Measurements from ENCODE around the gene SMAD4. TPM values are rescaled to one million over a fixed set of nuclear protein-coding genes. Genes with fewer than 3 reads are reported as not detected.

Gene SMAD4
- total and polyA plus RNA-seq, 4 donors, result 9.3 to 65.3 (median 29.1) TPM

DNA sequence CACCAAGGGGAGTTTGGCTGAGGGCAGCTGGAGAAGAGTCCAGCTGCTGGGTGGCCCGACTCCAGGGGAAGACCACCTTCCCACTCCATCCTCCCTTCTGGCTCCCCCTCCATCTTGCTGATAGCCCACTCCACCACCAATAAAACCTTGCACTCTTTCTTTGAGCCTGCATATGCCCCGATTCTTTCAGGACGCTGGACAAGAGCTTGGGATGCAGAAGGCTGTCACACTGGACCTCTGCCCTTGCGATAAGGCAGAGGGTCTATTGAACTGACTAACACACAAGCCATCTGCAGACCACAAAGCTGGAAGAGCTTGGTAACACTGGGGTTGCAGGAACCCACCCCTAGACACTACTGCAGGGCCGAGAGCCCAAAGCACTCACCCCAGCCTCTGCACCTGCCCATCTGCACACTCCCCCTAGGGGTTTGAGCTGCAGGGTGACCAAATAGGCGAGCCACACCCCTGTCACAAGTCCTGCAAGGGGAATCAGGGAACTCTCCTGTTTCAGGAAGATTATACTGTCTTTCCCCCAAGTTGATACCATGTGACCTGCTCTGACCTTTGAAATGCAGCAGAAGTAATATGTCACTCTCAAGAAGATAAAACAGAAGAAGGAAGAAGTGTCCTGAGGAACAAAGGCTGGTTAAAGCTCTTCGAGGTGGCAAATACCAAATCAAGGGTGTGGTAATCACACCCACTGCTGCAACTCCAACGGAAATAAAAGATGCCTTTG lies 70.5 kb downstream of the SMAD4 start:
- Histone ChIP-seq H3K9me3 (ENCODE audit: control insufficient read depth in 4 of 4, low read length in 3 of 4) (no peaks in the 10 kb centered on the region), H3K27ac (ENCODE audit: low read depth in 1 of 2, low read length in 2 of 2) (no peak overlapping the region), H3K9ac (ENCODE audit: low read depth in 1 of 2, low read length in 2 of 2) (no peak overlapping the region), H3K4me3 (ENCODE audit: low read depth in 1 of 3, low read length in 3 of 3) (no peak overlapping the region), H3K4me1 (ENCODE audit: control insufficient read depth in 4 of 4, insufficient read depth in 4 of 4, low read length in 3 of 4) (no peaks in the 10 kb centered on the region), H3K27me3 (ENCODE audit: control insufficient read depth in 4 of 4, insufficient read depth in 4 of 4, low read length in 3 of 4) (no peaks in the 10 kb centered on the region), H3K36me3 (ENCODE audit: control insufficient read depth in 4 of 4, insufficient read depth in 3 of 4, low read depth in 1 of 4, low read length in 3 of 4) (no peaks in the 10 kb centered on the region)
- DNase-seq (ENCODE audit: low spot score), result no peak
- 86% methylated on average over 8 of the region's 8 CpGs for WGBS
- TF ChIP-seq HNF4G (IDR thresholded peaks at IDR 0.05) (no peak), TAF1 (conservative IDR thresholded peaks at IDR 0.05) (no peak), EGR1 (IDR thresholded peaks at IDR 0.05; ENCODE audit: low read depth in 2 of 2) (no peak), FOXA2 (IDR thresholded peaks at IDR 0.05) (no peak), HNF4A (conservative IDR thresholded peaks at IDR 0.05) (no peak), YY1 (IDR thresholded peaks at IDR 0.05) (no peak), RXRA (IDR thresholded peaks at IDR 0.05) (no peak), FOXA1 (IDR thresholded peaks at IDR 0.05) (no peak), SP1 (IDR thresholded peaks at IDR 0.05) (no peak), JUND (IDR thresholded peaks at IDR 0.05) (no peak), GABPA (IDR thresholded peaks at IDR 0.05 in 1 of 2, conservative IDR thresholded peaks at IDR 0.05 in 1 of 2) (no peak), NR2F2 (IDR thresholded peaks at IDR 0.05) (no peak)
- TF ChIP-seq, protein P1, sequence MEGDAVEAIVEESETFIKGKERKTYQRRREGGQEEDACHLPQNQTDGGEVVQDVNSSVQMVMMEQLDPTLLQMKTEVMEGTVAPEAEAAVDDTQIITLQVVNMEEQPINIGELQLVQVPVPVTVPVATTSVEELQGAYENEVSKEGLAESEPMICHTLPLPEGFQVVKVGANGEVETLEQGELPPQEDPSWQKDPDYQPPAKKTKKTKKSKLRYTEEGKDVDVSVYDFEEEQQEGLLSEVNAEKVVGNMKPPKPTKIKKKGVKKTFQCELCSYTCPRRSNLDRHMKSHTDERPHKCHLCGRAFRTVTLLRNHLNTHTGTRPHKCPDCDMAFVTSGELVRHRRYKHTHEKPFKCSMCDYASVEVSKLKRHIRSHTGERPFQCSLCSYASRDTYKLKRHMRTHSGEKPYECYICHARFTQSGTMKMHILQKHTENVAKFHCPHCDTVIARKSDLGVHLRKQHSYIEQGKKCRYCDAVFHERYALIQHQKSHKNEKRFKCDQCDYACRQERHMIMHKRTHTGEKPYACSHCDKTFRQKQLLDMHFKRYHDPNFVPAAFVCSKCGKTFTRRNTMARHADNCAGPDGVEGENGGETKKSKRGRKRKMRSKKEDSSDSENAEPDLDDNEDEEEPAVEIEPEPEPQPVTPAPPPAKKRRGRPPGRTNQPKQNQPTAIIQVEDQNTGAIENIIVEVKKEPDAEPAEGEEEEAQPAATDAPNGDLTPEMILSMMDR (IDR thresholded peaks at IDR 0.05; ENCODE audit: low read depth, low read length, missing input control), result no peak
- TF ChIP-seq, protein P2, sequence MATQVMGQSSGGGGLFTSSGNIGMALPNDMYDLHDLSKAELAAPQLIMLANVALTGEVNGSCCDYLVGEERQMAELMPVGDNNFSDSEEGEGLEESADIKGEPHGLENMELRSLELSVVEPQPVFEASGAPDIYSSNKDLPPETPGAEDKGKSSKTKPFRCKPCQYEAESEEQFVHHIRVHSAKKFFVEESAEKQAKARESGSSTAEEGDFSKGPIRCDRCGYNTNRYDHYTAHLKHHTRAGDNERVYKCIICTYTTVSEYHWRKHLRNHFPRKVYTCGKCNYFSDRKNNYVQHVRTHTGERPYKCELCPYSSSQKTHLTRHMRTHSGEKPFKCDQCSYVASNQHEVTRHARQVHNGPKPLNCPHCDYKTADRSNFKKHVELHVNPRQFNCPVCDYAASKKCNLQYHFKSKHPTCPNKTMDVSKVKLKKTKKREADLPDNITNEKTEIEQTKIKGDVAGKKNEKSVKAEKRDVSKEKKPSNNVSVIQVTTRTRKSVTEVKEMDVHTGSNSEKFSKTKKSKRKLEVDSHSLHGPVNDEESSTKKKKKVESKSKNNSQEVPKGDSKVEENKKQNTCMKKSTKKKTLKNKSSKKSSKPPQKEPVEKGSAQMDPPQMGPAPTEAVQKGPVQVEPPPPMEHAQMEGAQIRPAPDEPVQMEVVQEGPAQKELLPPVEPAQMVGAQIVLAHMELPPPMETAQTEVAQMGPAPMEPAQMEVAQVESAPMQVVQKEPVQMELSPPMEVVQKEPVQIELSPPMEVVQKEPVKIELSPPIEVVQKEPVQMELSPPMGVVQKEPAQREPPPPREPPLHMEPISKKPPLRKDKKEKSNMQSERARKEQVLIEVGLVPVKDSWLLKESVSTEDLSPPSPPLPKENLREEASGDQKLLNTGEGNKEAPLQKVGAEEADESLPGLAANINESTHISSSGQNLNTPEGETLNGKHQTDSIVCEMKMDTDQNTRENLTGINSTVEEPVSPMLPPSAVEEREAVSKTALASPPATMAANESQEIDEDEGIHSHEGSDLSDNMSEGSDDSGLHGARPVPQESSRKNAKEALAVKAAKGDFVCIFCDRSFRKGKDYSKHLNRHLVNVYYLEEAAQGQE (IDR thresholded peaks at IDR 0.05), result no peak
- TF ChIP-seq, protein P3, sequence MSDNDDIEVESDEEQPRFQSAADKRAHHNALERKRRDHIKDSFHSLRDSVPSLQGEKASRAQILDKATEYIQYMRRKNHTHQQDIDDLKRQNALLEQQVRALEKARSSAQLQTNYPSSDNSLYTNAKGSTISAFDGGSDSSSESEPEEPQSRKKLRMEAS (IDR thresholded peaks at IDR 0.05), result no peak
- TF ChIP-seq, protein P4, sequence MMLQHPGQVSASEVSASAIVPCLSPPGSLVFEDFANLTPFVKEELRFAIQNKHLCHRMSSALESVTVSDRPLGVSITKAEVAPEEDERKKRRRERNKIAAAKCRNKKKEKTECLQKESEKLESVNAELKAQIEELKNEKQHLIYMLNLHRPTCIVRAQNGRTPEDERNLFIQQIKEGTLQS (IDR thresholded peaks at IDR 0.05), result no peak

DNA sequence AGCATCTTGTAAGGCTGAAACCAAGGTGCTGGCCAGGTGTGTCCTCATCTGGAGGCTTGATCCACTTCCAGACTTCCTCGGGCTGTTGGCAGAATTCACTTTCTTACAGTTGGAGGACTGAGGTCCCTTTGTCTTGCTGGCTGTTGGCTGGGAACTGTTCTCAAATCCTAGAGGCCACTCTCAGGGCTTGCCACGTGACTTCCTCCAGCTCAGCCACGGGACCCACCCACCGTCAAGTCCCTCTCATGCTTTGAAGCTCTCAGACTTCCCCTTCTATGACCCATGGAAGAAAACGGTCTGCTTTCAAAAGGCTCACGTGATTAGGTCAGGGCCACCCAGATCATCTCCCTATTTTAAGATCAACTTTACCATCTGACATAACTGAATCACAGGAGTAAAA lies 77.1 kb downstream of the SMAD4 start:
- H3K4me3 ChIP-seq (ENCODE audit: low read depth in 1 of 3, low read length in 3 of 3), result no peak overlapping the region
- peaks cover 0 to 6% (median 4%) of the 10 kb centered on the region in 4 donors for H3K4me1 ChIP-seq (ENCODE audit: control insufficient read depth in 4 of 4, insufficient read depth in 4 of 4, low read length in 3 of 4)
- TF ChIP-seq YY1 (IDR thresholded peaks at IDR 0.05), result no peak
- TF ChIP-seq SP1 (IDR thresholded peaks at IDR 0.05), result no peak
- no peak for TF ChIP-seq RXRA (IDR thresholded peaks at IDR 0.05)
- no peak for TF ChIP-seq EGR1 (IDR thresholded peaks at IDR 0.05; ENCODE audit: low read depth in 2 of 2)
- TF ChIP-seq GABPA (IDR thresholded peaks at IDR 0.05 in 1 of 2, conservative IDR thresholded peaks at IDR 0.05 in 1 of 2), result no peak
- TF ChIP-seq, protein P2 (IDR thresholded peaks at IDR 0.05), result no peak
- TF ChIP-seq NR2F2 (IDR thresholded peaks at IDR 0.05), result no peak
- TF ChIP-seq, protein P4 (IDR thresholded peaks at IDR 0.05), result no peak
- TF ChIP-seq, protein P5, sequence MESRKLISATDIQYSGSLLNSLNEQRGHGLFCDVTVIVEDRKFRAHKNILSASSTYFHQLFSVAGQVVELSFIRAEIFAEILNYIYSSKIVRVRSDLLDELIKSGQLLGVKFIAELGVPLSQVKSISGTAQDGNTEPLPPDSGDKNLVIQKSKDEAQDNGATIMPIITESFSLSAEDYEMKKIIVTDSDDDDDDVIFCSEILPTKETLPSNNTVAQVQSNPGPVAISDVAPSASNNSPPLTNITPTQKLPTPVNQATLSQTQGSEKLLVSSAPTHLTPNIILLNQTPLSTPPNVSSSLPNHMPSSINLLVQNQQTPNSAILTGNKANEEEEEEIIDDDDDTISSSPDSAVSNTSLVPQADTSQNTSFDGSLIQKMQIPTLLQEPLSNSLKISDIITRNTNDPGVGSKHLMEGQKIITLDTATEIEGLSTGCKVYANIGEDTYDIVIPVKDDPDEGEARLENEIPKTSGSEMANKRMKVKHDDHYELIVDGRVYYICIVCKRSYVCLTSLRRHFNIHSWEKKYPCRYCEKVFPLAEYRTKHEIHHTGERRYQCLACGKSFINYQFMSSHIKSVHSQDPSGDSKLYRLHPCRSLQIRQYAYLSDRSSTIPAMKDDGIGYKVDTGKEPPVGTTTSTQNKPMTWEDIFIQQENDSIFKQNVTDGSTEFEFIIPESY (IDR thresholded peaks at IDR 0.05), result no peak
- TF ChIP-seq, protein P3 (IDR thresholded peaks at IDR 0.05), result no peak
- no peak for TF ChIP-seq TAF1 (conservative IDR thresholded peaks at IDR 0.05)
- no peak for DNase-seq (ENCODE audit: low spot score)
- H3K27ac ChIP-seq (ENCODE audit: low read depth in 1 of 2, low read length in 2 of 2), result no peak overlapping the region
- H3K36me3 ChIP-seq (ENCODE audit: control insufficient read depth in 4 of 4, insufficient read depth in 3 of 4, low read depth in 1 of 4, low read length in 3 of 4), result no peaks in the 10 kb centered on the region
- H3K9ac ChIP-seq (ENCODE audit: low read depth in 1 of 2, low read length in 2 of 2), result no peak overlapping the region
- H3K9me3 ChIP-seq (ENCODE audit: control insufficient read depth in 4 of 4, low read length in 3 of 4), result no peaks in the 10 kb centered on the region
- WGBS, result 77% methylated on average over 6 of the region's 6 CpGs
- no peaks in the 10 kb centered on the region for H3K27me3 ChIP-seq (ENCODE audit: control insufficient read depth in 4 of 4, insufficient read depth in 4 of 4, low read length in 3 of 4)

All from liver (tissue), 9 donors.